ENCODE results near the gene ACTL7B. TPM values are rescaled to one million over a fixed set of nuclear protein-coding genes. Genes with fewer than 3 reads are reported as not detected.
"Not testable (repeated sequence)": the region's sequence is repeated elsewhere in the genome, so short reads cannot be mapped to it uniquely, and the experiment has no call there.

Gene ACTL7B
- total RNA-seq, 1 experiment from 2014 or later: not detected

DNA sequence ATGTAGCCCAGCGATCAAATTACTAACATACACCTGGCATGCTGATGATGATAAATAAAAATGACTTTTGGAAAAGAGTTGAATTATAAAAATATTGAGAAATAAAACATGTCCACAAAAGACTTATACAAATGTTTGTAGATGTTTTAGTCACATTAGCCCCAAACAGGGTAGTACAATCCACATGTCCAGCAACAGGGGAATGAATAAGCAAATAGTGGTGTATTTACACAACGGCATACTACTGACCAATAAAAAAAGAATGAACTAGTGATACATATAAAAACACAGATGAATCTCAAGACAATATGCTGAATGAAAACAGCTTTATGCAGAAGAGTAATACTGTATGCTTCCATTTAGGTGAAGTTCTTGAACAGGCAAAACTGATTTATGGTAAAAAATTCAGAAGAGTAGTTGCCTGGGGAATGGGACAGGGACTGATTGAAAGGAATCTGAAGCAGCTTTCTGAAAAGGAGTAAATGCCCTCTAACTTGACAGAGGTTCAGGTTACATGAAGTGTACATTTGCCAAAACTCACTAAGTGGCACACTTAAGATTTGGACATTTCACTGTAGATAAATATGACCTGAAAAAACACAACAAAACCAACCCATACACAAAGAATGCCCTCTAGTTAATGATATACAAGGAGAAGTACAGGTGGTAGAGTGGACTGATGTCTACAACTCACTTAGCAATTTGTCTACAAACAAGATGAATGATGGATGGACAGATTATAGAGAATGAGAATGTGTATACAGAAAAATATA, 41.7 kb upstream of the ACTL7B start:
- CTCF ChIA-PET: no interaction called here
- Histone ChIP-seq H4K20me1 (ENCODE audit: insufficient read depth) (no peaks in the 10 kb centered on the region), H3K27ac (no peak overlapping the region), H3K27me3 (ENCODE audit: insufficient read depth, low read depth) (no peaks in the 10 kb centered on the region), H3K4me1 (replicated peaks; ENCODE audit: insufficient read depth) (no peaks in the 10 kb centered on the region), H3K9me2 (ENCODE audit: insufficient read depth) (no peaks in the 10 kb centered on the region), H3K9me3 (ENCODE audit: insufficient read depth, low read depth) (no peaks in the 10 kb centered on the region), H3K79me2 (ENCODE audit: low read depth) (no peaks in the 10 kb centered on the region), H2AFZ (no peak overlapping the region), H3K4me3 (no peak overlapping the region), H3K36me3 (ENCODE audit: low read depth) (peaks cover 21% of the 10 kb centered on the region), H3F3A (ENCODE audit: insufficient read depth, low read depth) (no peaks in the 10 kb centered on the region), H3K4me2 (no peak overlapping the region)
- POLR2A ChIA-PET (ENCODE audit: unreplicated experiment): no interaction called here
- no peak for DNase-seq
- TF ChIP-seq EZH2 (IDR thresholded peaks at IDR 0.05; ENCODE audit: low read depth): no peak
- TF ChIP-seq, protein P1, sequence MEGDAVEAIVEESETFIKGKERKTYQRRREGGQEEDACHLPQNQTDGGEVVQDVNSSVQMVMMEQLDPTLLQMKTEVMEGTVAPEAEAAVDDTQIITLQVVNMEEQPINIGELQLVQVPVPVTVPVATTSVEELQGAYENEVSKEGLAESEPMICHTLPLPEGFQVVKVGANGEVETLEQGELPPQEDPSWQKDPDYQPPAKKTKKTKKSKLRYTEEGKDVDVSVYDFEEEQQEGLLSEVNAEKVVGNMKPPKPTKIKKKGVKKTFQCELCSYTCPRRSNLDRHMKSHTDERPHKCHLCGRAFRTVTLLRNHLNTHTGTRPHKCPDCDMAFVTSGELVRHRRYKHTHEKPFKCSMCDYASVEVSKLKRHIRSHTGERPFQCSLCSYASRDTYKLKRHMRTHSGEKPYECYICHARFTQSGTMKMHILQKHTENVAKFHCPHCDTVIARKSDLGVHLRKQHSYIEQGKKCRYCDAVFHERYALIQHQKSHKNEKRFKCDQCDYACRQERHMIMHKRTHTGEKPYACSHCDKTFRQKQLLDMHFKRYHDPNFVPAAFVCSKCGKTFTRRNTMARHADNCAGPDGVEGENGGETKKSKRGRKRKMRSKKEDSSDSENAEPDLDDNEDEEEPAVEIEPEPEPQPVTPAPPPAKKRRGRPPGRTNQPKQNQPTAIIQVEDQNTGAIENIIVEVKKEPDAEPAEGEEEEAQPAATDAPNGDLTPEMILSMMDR (conservative IDR thresholded peaks at IDR 0.05): no peak
- intact Hi-C loops (cut with micrococcal nuclease; ENCODE audit: unreplicated experiment): no loop called here
- no TSS peak for BruUV-seq (replicated peaks)

DNA sequence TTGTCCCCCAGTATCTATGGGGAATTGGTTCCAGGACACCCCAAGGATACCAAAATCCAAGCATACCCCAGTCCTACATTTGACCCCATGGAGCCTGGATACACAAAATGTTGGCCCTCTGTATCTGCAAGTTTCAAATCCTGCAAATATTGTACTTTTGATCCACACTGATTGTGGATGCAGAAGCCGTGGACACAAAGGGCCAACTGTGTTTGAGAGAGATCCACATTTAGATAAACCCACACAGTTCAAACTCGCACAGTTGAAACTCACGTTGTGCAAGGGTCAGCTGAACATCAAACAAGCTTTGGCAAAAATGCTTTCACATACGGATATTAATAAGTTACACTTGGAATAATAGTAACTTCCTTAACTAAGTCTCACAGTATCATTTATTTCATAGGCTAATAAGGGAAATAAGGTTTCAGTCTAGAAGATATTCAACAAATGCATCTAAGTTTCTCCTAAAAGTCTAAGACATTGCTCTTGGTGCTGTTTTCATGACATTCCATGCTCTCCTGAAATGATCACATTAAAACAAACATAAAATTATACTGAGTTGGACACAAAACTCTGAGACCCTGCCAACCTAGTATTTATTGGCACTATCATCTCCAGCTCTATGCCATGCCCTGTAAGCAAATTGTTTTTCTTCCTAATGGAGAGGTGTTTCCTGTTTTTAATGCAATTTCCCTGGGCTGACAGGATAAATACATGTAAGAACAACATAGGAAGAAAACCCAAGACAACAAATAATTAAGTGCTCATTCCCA, 38.6 kb upstream of the ACTL7B start:
- CTCF ChIA-PET: no interaction called here
- no peak overlapping the region for H3K4me2 ChIP-seq
- POLR2A ChIA-PET (ENCODE audit: unreplicated experiment): no interaction called here

GRCh38 chr9:108889649-108890067, 33.9 kb upstream of the ACTL7B start:
- Histone ChIP-seq H3K9me3 (ENCODE audit: insufficient read depth, low read depth) (no peaks in the 10 kb centered on the region), H3K27ac (no peak overlapping the region), H3K9me2 (ENCODE audit: insufficient read depth) (no peaks in the 10 kb centered on the region), H3K4me1 (replicated peaks; ENCODE audit: insufficient read depth) (peaks cover 9% of the 10 kb centered on the region), H2AFZ (no peak overlapping the region), H3K79me2 (ENCODE audit: low read depth) (no peaks in the 10 kb centered on the region), H3K27me3 (ENCODE audit: insufficient read depth, low read depth) (no peaks in the 10 kb centered on the region), H3K4me3 (no peak overlapping the region), H3F3A (ENCODE audit: insufficient read depth, low read depth) (peaks cover 11% of the 10 kb centered on the region; the same call in 1 of the 2 replicates), H4K20me1 (ENCODE audit: insufficient read depth) (no peaks in the 10 kb centered on the region), H3K4me2 (no peak overlapping the region), H3K36me3 (ENCODE audit: low read depth) (peaks cover 15% of the 10 kb centered on the region; the same call in 1 of the 2 replicates)
- DNase-seq: no peak
- intact Hi-C loops (cut with micrococcal nuclease; ENCODE audit: unreplicated experiment): no loop called here
- no TSS peak for BruUV-seq (replicated peaks)
- TF ChIP-seq, protein P1 (conservative IDR thresholded peaks at IDR 0.05): no peak
- no peak for TF ChIP-seq EZH2 (IDR thresholded peaks at IDR 0.05; ENCODE audit: low read depth)
- CTCF ChIA-PET: no interaction called here
- POLR2A ChIA-PET (ENCODE audit: unreplicated experiment): interaction anchor here (0.5 to 0.7 kb wide), 2 partner anchors 157 to 307 kb away, joined by 4 to 11 read pairs; no protein-coding TSS in a partner anchor

More for the DNA sequence above, 38.6 kb upstream of the ACTL7B start:
- Histone ChIP-seq H3K9me2 (ENCODE audit: insufficient read depth) (no peaks in the 10 kb centered on the region), H3K4me1 (replicated peaks; ENCODE audit: insufficient read depth) (no peaks in the 10 kb centered on the region), H3F3A (ENCODE audit: insufficient read depth, low read depth) (no peaks in the 10 kb centered on the region), H3K79me2 (ENCODE audit: low read depth) (no peaks in the 10 kb centered on the region), H3K27me3 (ENCODE audit: insufficient read depth, low read depth) (no peaks in the 10 kb centered on the region), H3K9me3 (ENCODE audit: insufficient read depth, low read depth) (no peaks in the 10 kb centered on the region), H3K4me3 (no peak overlapping the region), H3K27ac (no peak overlapping the region), H2AFZ (no peak overlapping the region), H3K36me3 (ENCODE audit: low read depth) (peaks cover 18% of the 10 kb centered on the region), H4K20me1 (ENCODE audit: insufficient read depth) (no peaks in the 10 kb centered on the region)
- DNase-seq: no peak
- intact Hi-C loops (cut with micrococcal nuclease; ENCODE audit: unreplicated experiment): no loop called here
- BruUV-seq (replicated peaks): no TSS peak
- TF ChIP-seq, protein P1 (conservative IDR thresholded peaks at IDR 0.05): no peak
- TF ChIP-seq EZH2 (IDR thresholded peaks at IDR 0.05; ENCODE audit: low read depth): no peak

DNA sequence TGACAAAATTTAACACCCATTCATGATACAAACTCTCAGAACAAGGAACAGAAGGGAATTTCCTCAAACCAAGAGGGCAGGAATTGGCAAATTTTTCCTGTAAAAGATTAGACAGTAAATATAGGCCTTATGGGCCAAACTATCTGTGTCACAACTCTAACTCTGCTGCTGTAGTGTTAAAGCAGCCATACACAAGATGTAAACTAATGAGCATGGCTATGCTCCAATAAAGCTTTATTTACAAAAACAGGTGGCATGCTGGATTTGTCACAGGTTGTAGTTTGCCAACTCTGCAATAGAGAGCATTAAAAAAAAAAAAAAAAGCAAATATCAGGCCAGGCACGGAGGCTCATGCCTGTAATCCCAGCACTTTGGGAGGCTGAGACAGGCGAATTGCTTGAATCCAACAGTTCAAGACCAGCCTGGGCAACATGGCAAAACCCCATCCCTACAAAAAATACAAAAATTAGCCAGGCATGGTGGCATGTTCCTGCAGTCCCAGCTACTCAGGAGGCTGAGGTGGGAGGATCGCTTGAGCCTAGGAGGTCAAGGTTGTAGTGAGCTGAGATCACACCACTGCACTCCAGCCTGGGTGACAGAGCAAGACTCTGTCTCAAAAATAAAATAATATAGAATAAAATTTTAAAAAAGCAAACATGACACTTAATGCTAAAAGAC, 30.9 kb upstream of the ACTL7B start:
- H3K79me2 ChIP-seq (ENCODE audit: low read depth); H4K20me1 ChIP-seq (ENCODE audit: insufficient read depth); BruUV-seq (replicated peaks); CTCF ChIA-PET; H3K9me3 ChIP-seq (ENCODE audit: insufficient read depth, low read depth); intact Hi-C loops (cut with micrococcal nuclease; ENCODE audit: unreplicated experiment); H3K27ac ChIP-seq; H3K9me2 ChIP-seq (ENCODE audit: insufficient read depth); H3K4me3 ChIP-seq; DNase-seq; H3K4me1 ChIP-seq (replicated peaks; ENCODE audit: insufficient read depth); H2AFZ ChIP-seq; POLR2A ChIA-PET (ENCODE audit: unreplicated experiment); H3K4me2 ChIP-seq; H3K27me3 ChIP-seq (ENCODE audit: insufficient read depth, low read depth): not testable (repeated sequence)
- H3K36me3 ChIP-seq (ENCODE audit: low read depth): peaks cover 14% of the 10 kb centered on the region
- H3F3A ChIP-seq (ENCODE audit: insufficient read depth, low read depth): peaks cover 11% of the 10 kb centered on the region; the same call in 1 of the 2 replicates
